Measurements from ENCODE around the gene C2orf68. TPM values are rescaled to one million over a fixed set of nuclear protein-coding genes. Genes with fewer than 3 reads are reported as not detected.

The C2orf68 gene
- total RNA-seq, 1 experiment from 2014 or later: 34.3 TPM

DNA sequence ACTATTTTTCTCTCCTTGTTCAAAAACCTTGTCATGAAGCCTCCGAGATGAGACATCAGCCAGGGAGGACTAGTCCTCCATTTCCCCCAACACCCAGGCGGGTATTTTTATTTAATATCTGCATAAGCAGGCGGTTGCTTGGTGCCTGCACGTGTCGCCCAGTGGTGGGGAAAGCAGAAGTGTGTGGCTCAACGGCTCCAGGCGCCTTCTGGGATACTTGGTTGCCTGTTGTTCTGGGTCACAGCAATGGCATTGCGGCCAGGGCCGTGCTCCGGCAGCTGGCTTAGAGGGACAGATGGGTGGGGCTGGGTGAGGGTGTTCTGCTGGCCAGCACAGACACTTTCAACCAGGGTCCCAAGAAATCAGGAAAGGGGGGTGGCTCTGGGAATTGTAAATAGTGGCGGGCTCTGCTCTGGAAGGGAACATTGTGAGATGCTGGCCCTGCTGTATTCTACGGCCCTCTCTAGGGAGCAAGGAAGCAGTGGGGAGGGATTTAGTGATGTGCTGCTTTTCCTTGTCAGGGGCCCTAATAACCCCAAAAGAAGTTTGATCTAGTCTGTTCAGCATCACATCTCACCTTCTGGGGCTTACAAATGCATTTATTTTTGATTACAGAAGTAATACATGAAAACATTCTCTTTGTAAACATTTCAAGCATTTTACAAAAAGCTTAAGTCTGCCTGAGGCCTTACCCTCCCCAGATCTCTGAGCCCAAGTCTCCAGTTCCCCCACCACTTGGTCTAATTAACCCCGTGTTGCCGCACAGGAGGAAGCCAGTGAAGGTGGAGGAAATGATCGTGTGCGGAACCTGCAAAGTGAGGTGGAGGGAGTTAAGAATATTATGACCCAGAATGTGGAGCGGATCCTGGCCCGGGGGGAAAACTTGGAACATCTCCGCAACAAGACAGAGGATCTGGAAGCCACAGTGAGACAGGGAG, 33.4 kb downstream of the C2orf68 start:
- intact Hi-C loops (cut with micrococcal nuclease): no loop called here
- TF ChIP-seq, protein P1, sequence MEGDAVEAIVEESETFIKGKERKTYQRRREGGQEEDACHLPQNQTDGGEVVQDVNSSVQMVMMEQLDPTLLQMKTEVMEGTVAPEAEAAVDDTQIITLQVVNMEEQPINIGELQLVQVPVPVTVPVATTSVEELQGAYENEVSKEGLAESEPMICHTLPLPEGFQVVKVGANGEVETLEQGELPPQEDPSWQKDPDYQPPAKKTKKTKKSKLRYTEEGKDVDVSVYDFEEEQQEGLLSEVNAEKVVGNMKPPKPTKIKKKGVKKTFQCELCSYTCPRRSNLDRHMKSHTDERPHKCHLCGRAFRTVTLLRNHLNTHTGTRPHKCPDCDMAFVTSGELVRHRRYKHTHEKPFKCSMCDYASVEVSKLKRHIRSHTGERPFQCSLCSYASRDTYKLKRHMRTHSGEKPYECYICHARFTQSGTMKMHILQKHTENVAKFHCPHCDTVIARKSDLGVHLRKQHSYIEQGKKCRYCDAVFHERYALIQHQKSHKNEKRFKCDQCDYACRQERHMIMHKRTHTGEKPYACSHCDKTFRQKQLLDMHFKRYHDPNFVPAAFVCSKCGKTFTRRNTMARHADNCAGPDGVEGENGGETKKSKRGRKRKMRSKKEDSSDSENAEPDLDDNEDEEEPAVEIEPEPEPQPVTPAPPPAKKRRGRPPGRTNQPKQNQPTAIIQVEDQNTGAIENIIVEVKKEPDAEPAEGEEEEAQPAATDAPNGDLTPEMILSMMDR (IDR thresholded peaks at IDR 0.05; ENCODE audit: unreplicated experiment): no peak

DNA sequence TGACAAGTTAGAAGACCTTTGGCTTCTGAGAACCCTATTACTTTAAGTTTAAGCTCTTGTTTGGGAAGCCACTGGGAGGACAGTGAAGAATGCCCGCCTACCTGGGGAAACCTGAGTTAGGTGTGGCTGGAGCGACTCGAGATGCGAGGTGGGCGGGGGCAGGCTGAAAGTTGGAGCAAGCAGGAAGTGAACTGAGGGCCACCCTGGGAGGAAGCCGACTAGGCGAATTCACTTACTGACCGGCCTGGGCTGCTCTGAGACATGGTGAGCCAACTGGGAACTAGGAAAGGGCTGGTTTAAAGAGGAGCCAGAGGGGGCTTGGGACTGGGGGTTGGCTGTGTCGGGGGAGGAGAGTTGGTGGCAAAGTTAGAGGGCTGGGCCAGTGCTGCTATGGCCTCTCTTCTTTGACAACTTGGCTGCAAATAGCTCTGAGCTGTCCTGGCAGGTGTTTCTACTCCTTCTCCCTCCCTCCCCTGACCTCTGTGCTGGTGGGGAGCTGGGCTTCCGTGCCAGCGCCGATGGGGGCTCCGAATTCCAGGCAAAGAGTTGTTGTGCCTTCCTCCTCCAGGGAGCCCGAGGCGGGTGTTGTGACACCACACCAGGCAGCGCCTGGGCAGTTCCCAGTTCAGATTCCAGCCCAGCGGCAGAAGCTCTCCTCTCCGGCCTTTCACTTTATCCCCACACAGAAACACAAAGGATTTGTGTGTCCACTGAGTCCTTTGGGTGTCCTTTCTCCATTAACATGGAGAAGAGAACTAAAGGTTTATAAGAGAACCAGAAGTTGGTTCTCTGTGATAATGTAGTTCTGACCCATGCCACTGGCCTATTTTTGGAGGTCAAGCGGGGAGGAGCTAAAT, 34.3 kb downstream of the C2orf68 start, which contains the start of gene VAMP8:
Gene VAMP8 (plus strand): TSS at position 201 of the 857 bp plus-strand sequence. CDS start 61 bp downstream, at position 262.
- CTCF ChIA-PET: interaction anchor here (0.6 to 1.3 kb wide), 11 partner anchors 11 to 224 kb away, joined by 3 to 6 read pairs (median 4); no protein-coding TSS in a partner anchor
- DNase-seq (ENCODE audit: unreplicated experiment): peak; percentile 80
- TF ChIP-seq, protein P1 (IDR thresholded peaks at IDR 0.05; ENCODE audit: unreplicated experiment): no peak
- H3K4me1 Mint-ChIP-seq (ENCODE audit: insufficient read depth, unreplicated experiment): peaks cover 11% of the 10 kb centered on the region
- H3K9me3 Mint-ChIP-seq (ENCODE audit: unreplicated experiment): no peaks in the 10 kb centered on the region
- H3K4me3 Mint-ChIP-seq (ENCODE audit: unreplicated experiment): peak within 1 kb of the TSS; percentile 79
- POLR2A ChIA-PET: interaction anchor here (0.5 to 5.4 kb wide), 42 partner anchors 9 to 281 kb away, joined by 3 to 113 read pairs (median 6); partner anchors contain the start of genes C2orf68, GGCX, MAT2A and RNF181
- BruUV-seq (replicated peaks): TSS peak; percentile 40
- intact Hi-C loops (cut with micrococcal nuclease): no loop called here
- peaks cover 27% of the 10 kb centered on the region for H3K36me3 Mint-ChIP-seq (ENCODE audit: insufficient read depth, unreplicated experiment)
- peak within 1 kb of the TSS; percentile 94 for H3K27ac Mint-ChIP-seq (ENCODE audit: low read depth, unreplicated experiment)
- no peaks in the 10 kb centered on the region for H3K27me3 Mint-ChIP-seq (ENCODE audit: insufficient read depth, unreplicated experiment)

More for the DNA sequence above, 33.4 kb downstream of the C2orf68 start:
- H3K4me3 Mint-ChIP-seq (ENCODE audit: unreplicated experiment): peak overlapping the region; percentile 79
- no peaks in the 10 kb centered on the region for H3K9me3 Mint-ChIP-seq (ENCODE audit: unreplicated experiment)
- peak; percentile 25 for DNase-seq (ENCODE audit: unreplicated experiment)
- H3K27me3 Mint-ChIP-seq (ENCODE audit: insufficient read depth, unreplicated experiment): no peaks in the 10 kb centered on the region
- H3K36me3 Mint-ChIP-seq (ENCODE audit: insufficient read depth, unreplicated experiment): peaks cover 36% of the 10 kb centered on the region
- H3K27ac Mint-ChIP-seq (ENCODE audit: low read depth, unreplicated experiment): peak overlapping the region; percentile 94
- POLR2A ChIA-PET: interaction anchor here (0.6 to 5.4 kb wide), 30 partner anchors 9 to 252 kb away, joined by 3 to 113 read pairs (median 7); partner anchors contain the start of genes C2orf68, GGCX, MAT2A and RNF181
- peaks cover 11% of the 10 kb centered on the region for H3K4me1 Mint-ChIP-seq (ENCODE audit: insufficient read depth, unreplicated experiment)
- BruUV-seq (replicated peaks): no TSS peak
- CTCF ChIA-PET: interaction anchor here (0.6 to 1.3 kb wide), 6 partner anchors 12 to 157 kb away, joined by 3 to 6 read pairs (median 4); no protein-coding TSS in a partner anchor

GRCh38 chr2:85577063-85577385, 34.8 kb downstream of the C2orf68 start:
- no TSS peak for BruUV-seq (replicated peaks)

More at GRCh38 chr2:85577063-85577385, 34.8 kb downstream of the C2orf68 start:
- intact Hi-C loops (cut with micrococcal nuclease): no loop called here
- TF ChIP-seq, protein P1 (IDR thresholded peaks at IDR 0.05; ENCODE audit: unreplicated experiment): no peak
- H3K4me3 Mint-ChIP-seq (ENCODE audit: unreplicated experiment): peak overlapping the region; percentile 79
- no peak for DNase-seq (ENCODE audit: unreplicated experiment)
- peaks cover 11% of the 10 kb centered on the region for H3K4me1 Mint-ChIP-seq (ENCODE audit: insufficient read depth, unreplicated experiment)
- H3K27me3 Mint-ChIP-seq (ENCODE audit: insufficient read depth, unreplicated experiment): no peaks in the 10 kb centered on the region
- ChIA-PET CTCF (interaction anchor here (0.9 to 1.2 kb wide), 6 partner anchors 10 to 157 kb away, joined by 3 to 6 read pairs (median 4); no protein-coding TSS in a partner anchor), POLR2A (interaction anchor here (0.5 to 5.4 kb wide), 36 partner anchors 9 to 281 kb away, joined by 3 to 113 read pairs (median 6); partner anchors contain the start of genes C2orf68, GGCX, MAT2A and RNF181)
- H3K9me3 Mint-ChIP-seq (ENCODE audit: unreplicated experiment): no peaks in the 10 kb centered on the region
- peaks cover 21% of the 10 kb centered on the region for H3K36me3 Mint-ChIP-seq (ENCODE audit: insufficient read depth, unreplicated experiment)
- peak overlapping the region; percentile 94 for H3K27ac Mint-ChIP-seq (ENCODE audit: low read depth, unreplicated experiment)
